Measurements from ENCODE around the gene ACY1. TPM values are rescaled to one million over a fixed set of nuclear protein-coding genes. Genes with fewer than 3 reads are reported as not detected.

The ACY1 gene
- total RNA-seq, 3 donors from 2014 or later, result 40.0 to 49.2 (median 46.4) TPM

DNA sequence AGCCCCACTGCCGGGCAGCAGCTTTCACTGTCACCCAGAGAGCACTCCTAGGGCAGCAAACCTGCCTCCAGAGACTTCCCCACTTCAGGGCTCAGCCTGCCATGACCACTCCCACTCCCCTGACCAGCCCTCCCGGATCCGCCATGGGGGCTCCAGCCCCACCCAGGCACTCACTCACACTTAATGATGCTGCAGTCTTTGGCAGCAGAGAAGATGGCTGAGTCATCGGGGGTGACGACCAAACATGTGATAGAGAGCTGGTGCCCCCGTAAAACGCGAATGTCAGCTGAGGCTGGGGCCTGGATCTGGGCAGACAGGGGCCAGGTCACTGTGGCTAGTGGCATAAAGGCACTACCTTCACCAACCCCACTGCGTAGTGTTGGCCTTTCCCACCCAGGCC, 46.3 kb upstream of the ACY1 start:
- no peak for DNase-seq (ENCODE audit: low spot score in 2 of 2)
- Histone ChIP-seq H3K27me3 (no peaks in the 10 kb centered on the region), H3K4me1 (peaks cover 0 to 8% of the 10 kb centered on the region in 2 donors), H3K27ac (no peak overlapping the region), H3K4me3 (no peak overlapping the region), H3K36me3 (no peaks in the 10 kb centered on the region), H3K9me3 (no peaks in the 10 kb centered on the region)
- intact Hi-C loops (cut with DNase I; ENCODE audit: low total_unique reads), result no loop called here
- TF ChIP-seq, protein P1, sequence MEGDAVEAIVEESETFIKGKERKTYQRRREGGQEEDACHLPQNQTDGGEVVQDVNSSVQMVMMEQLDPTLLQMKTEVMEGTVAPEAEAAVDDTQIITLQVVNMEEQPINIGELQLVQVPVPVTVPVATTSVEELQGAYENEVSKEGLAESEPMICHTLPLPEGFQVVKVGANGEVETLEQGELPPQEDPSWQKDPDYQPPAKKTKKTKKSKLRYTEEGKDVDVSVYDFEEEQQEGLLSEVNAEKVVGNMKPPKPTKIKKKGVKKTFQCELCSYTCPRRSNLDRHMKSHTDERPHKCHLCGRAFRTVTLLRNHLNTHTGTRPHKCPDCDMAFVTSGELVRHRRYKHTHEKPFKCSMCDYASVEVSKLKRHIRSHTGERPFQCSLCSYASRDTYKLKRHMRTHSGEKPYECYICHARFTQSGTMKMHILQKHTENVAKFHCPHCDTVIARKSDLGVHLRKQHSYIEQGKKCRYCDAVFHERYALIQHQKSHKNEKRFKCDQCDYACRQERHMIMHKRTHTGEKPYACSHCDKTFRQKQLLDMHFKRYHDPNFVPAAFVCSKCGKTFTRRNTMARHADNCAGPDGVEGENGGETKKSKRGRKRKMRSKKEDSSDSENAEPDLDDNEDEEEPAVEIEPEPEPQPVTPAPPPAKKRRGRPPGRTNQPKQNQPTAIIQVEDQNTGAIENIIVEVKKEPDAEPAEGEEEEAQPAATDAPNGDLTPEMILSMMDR (IDR thresholded peaks at IDR 0.05), result no peak
- TF ChIP-seq POLR2A (IDR thresholded peaks at IDR 0.05) (no peak), POLR2AphosphoS5 (IDR thresholded peaks at IDR 0.05) (no peak)

DNA sequence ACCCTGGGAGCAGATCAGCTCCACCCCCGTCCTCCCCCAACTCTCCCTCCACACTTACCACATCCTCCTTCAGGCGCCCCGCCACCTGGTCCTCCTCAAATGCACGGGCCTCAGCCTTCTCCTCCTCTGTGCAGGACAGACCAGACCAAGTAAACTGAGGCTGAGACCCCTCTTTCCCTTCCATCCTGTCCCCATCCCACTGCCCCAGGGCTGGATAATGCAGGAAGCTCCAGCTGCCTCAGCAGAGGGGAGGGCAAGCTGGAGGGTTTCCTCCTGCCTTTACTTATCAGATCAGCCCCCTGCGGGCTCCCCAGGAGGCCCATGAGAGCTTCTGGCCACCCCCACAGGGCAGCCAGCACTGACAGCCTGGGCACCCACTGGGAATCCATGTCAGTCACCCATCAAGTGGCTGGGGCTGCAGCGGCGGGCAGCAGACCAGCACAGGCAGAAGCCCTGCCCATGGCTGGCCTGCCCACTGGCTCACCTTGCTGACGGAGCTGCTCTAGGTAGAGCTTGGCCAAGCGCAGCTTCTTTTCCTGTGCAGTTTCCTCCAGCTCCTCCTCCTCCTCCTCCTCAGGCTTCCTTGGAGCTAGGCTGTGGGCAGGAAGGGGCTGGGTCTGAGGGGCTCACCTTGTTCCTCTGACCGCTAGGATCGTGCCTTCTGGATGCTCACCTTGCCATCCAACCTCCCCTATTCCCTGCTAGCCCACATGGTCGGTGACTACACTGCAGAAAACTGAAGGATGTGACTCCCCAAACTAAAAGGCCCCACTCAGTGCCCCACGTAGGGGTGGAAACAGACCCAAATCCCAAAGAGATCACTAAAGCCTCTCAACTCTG, 45.5 kb upstream of the ACY1 start:
- Histone ChIP-seq H3K27ac (no peak overlapping the region), H3K27me3 (no peaks in the 10 kb centered on the region), H3K9me3 (no peaks in the 10 kb centered on the region), H3K4me1 (peaks cover 2 to 13% of the 10 kb centered on the region in 2 donors), H3K4me3 (no peak overlapping the region), H3K36me3 (no peaks in the 10 kb centered on the region)
- no peak for DNase-seq (ENCODE audit: low spot score in 2 of 2)
- intact Hi-C loops (cut with DNase I; ENCODE audit: low total_unique reads), result no loop called here
- TF ChIP-seq, protein P1 (IDR thresholded peaks at IDR 0.05), result no peak
- no peak for TF ChIP-seq POLR2AphosphoS5 (IDR thresholded peaks at IDR 0.05)
- no peak for TF ChIP-seq POLR2A (IDR thresholded peaks at IDR 0.05)

DNA sequence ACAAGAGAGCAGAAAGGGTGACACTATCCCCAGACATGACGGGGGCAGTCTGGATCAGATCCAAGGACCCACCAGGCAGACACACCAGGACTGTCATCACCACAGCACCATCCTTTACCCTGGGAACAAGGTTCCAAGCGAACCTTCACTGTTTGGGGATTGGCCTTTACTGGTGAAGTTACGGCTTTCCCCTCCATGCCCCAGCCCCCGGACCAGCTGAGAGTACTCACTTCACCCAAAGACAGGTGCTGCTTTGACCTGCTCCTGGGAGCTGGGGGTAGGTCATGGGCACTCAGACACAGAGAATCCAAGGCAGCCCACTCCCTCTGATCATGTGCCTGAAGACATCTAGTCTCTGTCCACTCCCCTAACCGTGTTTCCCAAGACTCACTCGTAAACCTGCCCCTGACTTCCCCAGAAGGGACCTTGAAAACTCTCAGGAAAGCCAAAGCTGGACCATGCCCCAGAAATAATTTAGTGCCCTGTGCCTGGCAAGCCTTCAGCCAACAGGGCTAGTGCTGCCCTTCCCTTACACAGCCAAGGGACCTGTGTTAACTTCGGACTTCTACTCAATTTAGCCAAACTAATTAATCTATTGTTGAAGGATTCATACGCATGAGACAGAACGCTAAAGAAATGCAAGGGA, 44.4 kb upstream of the ACY1 start:
- Histone ChIP-seq H3K27ac (no peak overlapping the region), H3K4me3 (no peak overlapping the region), H3K4me1 (peaks cover 7 to 18% of the 10 kb centered on the region in 2 donors), H3K36me3 (no peaks in the 10 kb centered on the region), H3K27me3 (no peaks in the 10 kb centered on the region), H3K9me3 (no peaks in the 10 kb centered on the region)
- intact Hi-C loops (cut with DNase I; ENCODE audit: low total_unique reads), result no loop called here
- no peak for TF ChIP-seq POLR2AphosphoS5 (IDR thresholded peaks at IDR 0.05)
- no peak for TF ChIP-seq POLR2A (IDR thresholded peaks at IDR 0.05)
- TF ChIP-seq, protein P1 (IDR thresholded peaks at IDR 0.05), result no peak
- DNase-seq (ENCODE audit: low spot score in 2 of 2), result no peak

DNA sequence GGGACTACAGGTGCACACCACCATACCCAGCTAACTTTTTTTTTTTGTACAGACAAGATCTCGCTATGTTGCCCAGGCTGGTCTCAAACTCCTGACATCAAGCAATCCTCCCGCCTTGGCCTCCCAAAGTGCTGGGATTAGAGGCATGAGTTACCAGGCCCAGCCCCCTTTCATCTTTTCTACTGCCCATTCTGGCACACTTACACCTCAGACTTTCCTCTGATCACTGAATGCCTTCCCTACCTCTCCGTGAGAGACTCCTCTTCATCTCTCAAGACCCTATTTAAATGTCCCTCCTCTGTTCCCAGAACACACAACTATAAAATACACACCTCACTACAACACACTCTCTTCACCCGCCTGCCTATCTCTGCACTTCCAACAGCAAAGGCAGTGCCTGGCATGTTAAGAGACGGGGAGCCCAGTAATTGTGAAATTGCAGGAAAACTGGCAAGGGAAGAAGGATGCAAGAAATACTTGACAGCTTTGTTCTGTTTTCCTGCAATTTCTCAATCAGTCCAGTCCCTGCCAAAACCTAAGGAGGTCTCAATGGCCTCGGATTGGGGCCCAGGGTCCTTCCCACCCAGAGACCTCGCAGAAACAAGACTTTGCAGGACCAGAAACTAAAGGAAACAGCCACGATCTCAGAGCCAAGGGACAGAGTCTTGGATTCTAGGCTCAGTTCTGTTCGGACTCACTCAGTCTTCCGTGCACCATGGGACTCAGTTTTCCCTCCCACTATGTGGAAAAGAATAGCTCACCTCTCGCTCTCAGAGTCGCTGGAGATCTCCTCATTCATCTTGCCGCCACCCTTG, 42.5 kb upstream of the ACY1 start:
- intact Hi-C loops (cut with DNase I; ENCODE audit: low total_unique reads), result no loop called here
- H3K27me3 ChIP-seq, result no peaks in the 10 kb centered on the region
- no peaks in the 10 kb centered on the region for H3K36me3 ChIP-seq
- peak; percentile 17 for TF ChIP-seq POLR2A (IDR thresholded peaks at IDR 0.05)
- TF ChIP-seq POLR2AphosphoS5 (IDR thresholded peaks at IDR 0.05), result no peak
- TF ChIP-seq, protein P1 (IDR thresholded peaks at IDR 0.05), result no peak
- H3K9me3 ChIP-seq, result no peaks in the 10 kb centered on the region
- peak overlapping the region; percentile 96 to 98 for H3K27ac ChIP-seq
- H3K4me1 ChIP-seq, result peaks cover 7 to 18% of the 10 kb centered on the region in 2 donors
- DNase-seq (ENCODE audit: low spot score in 2 of 2), result no peak
- peak overlapping the region; percentile 77 to 94 (median 77) for H3K4me3 ChIP-seq

Data from breast epithelium (tissue), 4 donors.